ENCODE data around the gene MUC5AC.
"Not testable (repeated sequence)": the region's sequence is repeated elsewhere in the genome, so short reads cannot be mapped to it uniquely, and the experiment has no call there.

The MUC5AC gene

DNA sequence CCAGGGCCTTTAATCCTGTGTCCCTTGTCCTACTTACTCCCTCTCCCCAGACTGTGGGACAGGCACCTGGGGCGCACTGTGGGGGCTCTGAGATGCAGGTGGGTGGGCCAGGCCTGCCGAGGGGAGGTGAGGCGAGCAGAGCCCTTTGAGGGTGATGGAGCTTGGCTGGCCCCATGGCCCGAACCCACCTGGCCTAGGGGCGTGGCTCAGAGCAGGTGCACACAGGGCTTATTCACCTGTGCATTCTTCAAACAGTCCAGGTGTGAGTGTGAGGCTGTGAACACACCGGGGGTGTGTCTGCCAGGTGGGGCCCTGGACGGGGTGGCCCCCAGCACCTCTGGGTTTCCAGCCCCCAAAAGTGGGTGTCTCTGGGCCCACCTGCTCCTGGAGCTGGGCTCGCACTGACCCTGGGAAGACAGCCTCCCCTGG lies 9.0 kb upstream of the MUC5AC start:
- no peak for DNase-seq

DNA sequence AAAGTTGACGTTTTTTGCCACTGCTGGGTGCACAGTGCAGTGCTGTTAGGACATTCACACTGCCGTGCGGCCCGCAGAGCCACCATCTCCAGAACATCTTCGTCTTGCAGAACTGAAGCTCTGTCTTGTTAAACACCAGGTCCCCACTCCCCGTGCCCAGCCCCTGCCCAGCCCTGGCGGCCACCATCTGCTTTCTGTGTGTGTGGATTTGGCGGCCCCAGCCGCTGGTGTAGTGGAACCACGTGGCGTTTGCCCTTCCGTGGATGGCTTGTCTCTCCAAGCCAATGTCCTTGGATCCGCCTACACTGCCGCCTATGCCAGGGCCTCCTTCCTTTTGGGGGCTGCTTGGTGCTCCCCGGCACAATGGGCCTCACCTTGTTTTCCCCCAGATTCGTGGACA lies 8.2 kb upstream of the MUC5AC start:
- DNase-seq: no peak

DNA sequence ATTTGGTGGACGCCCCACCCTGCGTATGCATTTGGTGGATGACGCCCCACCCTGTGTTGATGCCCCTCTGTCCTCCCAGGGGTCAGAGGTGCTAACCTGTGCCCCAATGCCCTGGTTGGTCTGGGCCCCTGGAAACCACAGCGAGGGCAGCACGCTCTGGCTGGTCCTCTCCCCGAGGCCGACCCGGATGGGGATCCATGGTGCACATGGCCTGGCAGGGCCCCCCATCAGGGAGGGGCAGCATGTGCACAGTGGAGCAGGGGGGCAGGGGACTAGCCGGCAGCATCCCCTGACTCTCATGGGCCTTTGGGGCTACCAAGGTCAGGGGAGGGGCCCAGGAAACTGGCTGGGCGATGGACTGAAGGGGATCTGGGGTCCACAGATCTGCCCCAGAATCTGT lies 7.6 kb upstream of the MUC5AC start:
- no peak for DNase-seq

DNA sequence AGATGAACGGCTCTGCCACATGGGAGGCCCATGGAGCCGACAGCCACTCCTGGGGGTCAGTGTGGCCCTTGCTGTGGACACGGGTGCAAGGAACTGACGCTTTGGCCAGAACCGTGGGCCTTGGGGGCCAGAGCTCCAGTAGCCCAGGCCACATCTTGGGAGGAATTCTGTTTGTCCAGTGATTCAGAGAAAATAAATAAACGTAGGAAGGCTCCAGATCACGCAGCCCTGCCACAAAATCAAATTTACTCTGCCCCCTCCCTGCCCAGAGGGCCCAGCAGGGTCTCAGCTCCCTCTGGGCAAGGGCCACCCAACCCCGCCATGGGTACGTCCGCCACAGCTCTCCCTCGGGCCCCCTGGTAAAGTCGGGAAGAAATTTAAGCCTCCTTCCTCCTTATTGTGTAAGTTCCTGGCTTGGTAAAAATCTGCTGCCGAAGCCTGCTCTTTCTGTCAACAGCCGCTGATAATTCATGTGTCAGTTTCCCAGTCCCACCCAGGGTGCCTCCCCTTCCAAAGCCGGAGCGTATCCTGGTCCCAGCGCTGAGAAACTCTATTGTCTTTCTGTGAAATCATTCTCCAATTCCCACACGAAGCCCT lies 6.9 kb upstream of the MUC5AC start:
- peak; percentile 34 for DNase-seq

DNA sequence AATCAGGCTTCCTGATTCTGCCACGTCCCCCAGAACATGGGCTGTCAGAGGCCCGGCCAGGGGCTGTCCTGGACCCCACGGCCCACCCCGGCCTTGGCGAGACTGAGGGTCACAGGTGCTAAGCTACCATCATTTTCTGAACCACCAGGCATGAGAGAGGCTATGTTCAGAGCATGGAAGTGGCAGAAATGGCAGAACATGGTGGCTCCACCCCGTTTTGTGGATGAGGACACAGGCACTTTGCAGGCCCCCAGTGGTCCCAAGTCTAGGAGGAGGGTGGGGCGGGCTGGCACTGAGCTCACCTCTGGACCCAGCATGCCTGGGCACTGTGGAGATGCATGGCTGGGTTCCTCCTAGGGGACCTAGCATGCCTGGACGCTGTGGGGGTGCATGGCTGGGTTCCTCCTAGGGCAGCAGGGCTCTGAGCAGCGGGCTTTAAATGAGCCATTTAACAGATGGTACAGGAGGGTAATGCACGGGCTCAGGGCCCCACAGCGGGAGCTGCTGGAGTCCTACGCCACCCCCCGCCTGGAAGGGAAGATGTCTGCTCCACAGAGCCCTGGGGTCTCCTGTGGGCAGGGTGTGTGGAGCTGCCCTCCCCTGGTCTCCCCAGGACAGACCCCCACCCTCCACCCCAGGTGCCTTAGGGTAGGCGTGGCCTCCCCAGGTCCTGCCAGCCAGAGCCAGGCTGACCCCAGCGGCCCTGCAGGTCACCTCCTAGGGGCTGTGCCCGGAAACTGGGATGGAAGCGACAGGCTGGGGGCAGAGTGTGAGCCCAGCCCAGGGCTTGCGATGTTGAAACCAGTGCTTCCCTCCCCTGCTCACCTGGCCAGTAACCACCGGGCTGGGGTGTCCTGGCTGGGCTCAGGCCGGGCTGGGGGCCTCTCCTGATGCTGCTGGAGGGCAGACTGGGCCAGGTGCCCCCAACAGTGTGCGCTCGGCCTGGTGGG lies 6.1 kb upstream of the MUC5AC start:
- no peak for DNase-seq

DNA sequence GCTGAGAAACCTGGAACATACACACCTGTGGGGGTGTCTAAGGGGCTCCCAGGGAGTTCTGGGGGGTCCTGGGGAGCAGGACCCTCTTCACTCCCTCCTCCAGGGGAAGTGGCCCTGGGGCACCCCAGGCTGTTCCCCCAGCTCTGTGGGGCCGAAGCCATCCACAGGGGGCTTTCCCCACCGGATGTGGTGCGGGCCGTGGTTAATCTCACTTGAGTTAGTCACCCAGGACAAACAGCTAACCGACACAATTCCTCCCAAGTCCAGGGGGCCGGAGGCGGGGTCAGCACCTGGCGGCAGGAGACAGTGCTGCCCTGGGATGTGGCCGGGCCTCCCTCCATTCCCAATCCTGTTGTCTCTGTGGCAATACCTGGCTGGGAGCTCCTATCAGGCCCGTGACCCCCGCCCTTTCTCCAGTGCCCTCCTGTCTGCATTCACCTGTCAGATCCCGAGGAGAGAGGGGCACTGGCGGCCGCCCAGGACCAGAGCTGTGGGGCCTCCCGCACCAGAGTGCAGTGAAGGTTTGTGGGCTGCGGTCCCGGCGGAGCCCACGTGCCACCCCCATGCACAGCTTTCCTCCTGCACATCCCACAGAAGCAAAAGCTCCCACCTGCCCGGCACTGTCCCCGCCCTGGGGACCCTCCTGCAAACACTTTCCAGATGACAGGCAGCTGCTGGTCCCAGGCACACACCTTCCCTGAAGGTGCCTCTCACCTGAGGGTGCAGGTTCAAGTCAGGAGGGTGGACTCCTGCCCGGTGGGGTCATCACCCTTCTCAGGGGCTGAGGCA lies 5.2 kb upstream of the MUC5AC start:
- peak; percentile 59 for DNase-seq

DNA sequence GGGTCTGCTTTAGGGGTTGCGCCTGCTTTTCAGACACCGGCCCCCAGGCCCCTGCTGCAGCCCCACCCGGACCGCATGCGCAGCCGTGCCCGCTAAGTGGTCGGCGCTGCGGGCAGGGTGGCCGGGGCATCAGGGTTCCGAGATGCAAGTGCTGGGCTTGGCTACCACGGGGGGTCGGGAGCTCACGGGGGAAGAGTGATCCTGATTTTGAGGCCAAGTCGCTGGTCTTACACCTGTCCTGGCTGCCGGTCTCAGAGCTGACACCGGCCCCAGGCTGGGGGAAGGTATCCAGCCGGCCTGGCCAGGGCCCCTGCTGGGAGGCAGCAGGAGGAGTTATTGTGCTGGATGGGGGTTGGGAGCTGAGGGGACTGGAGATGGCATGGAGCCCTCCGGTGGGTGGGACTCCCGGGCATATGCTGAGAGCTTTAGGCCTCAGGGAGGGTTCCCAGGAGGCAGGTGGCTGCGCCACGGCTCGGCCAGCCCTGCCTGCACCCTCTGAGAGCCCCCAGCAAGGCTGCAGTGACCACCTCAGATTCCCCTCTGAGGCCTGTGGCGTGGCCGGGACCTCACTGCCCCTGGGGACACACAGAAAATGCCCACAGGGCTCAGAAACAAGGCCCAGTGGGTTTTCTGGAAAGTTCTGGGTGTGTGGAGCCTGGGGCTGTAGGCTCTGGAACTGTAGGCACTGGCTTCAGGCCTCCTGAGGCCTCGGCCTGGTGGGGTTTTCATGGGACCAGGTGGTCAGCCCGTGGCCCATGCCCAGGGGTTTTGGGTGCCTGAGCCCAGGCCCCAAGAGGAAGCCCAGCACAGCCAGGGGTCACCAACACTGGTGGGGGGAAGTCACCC lies 4.4 kb upstream of the MUC5AC start:
- peak; percentile 1 for DNase-seq

DNA sequence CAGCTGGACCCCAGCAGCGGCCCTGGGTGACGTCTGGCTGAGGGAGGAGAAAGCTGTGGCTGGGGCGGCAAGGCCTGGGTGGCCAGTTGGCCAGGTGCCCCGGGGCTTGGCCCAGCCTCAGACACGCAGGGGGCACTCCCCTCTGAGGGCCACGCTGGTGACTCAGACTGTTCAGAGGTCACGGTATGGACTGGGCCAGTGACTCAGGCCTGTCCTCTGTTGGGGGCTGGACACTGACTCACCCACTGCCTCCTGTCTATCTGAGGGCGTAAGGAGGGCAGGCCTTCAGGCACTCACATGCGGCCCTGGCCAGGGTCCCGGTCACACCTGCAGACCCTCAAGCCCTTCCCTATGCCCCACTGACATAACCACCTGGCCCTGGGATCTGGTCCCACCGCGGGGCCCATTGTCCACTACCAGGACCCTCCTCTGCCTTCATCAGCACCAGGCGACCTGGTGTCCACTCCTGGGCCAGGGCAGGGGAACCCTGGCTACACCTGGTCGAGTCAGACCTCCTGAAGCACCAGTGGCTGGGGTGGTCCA lies 3.7 kb upstream of the MUC5AC start:
- peak; percentile 89 for DNase-seq

DNA sequence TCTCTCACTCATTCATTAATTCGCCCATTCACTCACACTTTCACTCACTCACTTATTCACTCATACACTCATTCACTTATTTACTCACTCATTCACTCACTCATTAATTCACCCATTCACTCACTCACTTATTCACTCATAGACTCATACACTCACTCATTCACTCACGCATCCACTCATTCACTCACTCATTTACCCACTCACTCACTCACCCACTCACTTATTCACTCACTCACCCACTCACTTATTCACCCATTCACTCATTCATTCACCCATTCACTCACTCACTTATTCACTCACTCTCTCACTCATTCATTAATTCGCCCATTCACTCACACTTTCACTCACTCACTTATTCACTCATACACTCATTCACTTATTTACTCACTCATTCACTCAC lies 3.1 kb upstream of the MUC5AC start:
- DNase-seq: not testable (repeated sequence)

DNA sequence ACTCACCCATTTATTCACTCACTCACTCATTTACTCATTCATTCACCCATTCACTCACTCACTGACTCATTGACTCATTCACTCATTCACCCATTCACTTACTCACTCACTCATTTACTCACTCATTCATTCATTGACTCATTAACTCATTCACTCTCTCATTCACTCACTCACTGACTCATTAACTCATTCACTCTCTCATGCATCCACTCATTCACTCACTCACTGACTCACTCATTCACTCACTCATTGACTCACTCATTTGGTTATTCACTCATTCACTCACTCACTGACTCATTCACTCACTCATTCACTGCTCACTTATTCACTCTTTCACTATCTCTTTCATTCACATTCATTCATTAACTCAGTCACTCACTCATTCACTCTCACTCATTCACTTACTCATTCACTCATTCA lies 2.5 kb upstream of the MUC5AC start:
- no peak for DNase-seq

DNA sequence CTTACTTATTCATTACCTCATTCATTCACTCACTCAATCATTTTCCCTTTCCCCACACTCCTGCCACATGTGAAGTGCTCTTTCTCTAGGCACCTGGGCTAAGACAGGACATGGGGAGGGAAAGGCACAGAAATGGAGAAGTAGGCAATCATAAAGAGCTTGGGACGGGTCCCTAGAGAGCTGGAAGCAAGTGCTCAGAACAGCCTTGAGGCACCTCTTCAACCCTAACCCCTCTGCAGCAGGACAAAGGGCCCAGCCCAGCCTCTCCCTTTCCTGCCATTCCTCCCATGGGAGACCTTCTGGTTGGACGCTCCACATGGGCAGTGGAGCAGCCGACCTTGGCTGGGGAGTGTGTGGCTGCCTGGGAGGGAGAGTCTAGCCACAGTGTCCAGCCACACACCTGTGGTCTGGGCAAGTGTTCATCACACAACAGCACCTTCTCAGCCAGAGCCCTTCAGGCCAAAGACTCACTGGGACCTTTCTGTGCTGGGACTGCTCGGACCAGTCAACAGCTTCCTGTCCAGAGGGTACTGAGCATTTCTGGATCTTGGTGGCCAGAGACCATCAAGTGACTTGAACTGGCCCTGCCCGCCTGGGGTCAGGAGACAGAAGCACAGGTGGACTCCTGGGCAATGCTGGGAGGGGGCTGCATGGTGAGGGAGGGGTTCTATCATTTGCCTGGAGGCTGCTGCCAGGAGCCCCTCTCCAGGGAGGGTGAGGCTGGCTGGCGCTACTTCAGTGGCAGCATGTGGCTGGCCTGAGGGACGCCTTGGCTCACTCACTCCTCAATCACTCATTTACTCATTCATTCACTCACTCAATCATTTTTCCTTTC lies 1.0 kb upstream of the MUC5AC start:
- no peak for DNase-seq

DNA sequence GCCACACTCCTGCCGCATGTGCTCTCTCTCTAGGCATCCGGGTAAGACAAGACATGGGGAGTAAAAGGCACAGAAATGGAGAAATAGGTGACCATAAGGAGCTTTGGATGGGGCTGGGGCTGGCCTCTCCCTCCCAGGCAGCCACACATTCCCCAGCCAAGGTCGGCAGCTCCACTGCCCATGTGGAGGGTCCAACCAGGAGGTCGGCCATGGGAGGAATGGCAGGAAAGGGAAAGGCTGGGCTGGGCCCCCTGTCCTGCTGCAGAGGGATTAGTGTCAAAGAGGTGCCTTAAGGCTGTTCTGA lies 460 bp upstream of the MUC5AC start:
- no peak for DNase-seq

DNA sequence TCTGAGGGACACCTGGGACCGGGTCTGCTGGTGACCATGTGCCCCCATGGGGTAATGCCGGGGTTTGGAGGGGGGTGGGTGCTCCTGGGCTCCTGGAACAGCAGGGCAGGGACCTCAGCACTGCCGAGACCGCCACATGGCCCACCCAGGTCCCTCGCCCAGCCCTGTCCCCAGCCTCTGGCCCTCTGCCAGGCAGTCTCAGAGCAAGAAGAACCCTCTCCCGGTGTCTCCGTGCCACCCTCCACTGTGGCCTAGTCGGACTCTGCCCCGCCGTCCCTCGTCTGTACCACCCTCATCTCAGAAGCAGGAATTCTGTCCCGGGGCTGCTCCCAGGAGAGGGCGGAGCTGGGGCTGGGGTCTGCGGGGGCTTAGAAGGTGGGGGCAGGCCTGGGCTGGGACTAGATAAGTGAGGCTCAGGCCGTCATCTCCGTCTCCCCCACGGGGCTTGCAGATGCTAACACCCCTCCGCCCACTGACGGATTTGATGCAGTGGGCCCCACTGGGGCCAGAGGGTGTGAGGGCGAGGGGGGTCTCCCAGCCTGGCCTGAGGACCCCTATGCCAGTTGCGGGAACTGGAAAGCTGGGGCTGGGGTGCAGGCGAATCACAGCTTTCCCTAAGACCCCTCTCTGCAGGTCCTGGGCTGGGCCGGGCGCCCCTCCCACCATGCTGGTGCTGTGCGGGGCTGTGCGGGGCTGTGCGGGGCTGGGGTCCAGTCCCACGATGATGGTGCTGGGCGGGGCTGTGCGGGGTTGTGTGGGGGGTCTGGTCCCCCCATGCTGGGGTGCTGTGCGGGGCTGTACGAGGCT lies 1.1 kb downstream of the MUC5AC start:
- no peak for DNase-seq

DNA sequence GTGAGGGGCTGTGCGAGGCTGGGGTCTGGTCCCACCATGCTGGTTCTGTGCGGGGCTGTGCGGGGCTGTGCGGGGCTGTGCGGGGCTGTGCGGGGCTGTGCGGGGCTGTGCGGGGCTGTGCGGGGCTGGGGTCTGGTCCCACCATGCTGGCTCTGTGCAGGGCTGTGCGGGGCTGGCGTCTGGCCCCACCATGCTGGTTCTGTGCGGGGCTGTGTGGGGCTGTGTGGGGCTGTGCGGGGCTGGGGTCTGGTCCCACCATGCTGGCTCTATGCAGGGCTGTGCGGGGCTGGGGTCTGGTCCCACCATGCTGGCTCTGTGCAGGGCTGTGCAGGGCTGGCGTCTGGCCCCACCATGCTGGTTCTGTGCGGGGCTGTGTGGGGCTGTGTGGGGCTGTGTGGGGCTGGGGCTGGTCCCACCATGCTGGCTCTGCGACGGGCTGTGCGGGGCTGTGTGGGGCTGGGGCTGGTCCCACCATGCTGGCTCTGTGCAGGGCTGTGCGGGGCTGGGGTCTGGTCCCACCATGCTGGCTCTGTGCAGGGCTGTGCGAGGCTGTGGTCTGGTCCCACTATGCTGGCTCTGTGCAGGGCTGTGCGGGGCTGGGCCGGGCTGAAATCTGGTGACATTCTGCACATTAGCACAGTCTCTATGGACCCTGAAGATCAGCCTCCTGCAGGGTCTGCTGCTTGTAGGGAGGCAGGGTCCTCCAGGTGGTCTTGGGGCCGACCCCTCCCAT lies 1.9 kb downstream of the MUC5AC start:
- DNase-seq: not testable (repeated sequence)

DNA sequence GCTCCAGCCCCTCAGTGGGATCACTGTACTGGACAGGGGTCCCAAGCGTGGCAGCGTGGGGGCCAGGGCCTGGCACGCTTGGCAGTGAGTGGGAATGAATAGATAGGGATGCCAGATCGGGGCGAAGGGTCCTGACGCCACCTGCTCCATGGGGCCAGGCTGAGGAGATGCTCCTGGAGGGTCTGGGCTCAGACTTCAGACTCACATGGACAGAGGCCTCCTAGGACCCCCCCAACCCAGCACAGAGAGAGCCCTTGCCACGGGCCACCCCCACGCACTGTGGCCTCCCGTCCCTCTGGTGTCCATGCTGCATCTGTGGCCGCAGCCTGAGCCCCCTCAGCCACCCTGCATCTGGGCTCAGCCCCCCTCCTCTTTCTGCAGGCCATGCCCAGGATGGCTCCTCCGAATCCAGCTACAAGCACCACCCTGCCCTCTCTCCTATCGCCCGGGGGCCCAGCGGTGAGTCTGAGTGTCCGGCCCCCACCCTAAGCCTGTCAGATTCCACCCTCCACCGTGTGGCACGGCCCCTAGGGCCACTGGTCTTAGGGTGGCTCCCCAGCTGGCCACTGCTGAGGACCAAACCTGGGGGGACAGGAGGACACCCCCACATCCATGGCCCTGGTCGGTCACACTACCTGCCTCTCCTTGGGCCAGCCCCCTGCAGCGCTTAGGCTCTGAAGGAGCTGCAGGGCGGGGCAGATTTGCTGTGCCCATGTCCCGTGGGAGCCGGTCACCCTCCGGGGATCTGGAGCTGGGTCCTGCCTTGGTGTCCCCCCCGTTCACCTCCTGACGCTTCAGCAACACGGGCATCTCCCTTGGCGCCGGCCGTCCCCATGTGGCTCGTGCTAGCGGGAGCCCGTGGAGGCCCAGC lies 2.7 kb downstream of the MUC5AC start:
- no peak for DNase-seq

DNA sequence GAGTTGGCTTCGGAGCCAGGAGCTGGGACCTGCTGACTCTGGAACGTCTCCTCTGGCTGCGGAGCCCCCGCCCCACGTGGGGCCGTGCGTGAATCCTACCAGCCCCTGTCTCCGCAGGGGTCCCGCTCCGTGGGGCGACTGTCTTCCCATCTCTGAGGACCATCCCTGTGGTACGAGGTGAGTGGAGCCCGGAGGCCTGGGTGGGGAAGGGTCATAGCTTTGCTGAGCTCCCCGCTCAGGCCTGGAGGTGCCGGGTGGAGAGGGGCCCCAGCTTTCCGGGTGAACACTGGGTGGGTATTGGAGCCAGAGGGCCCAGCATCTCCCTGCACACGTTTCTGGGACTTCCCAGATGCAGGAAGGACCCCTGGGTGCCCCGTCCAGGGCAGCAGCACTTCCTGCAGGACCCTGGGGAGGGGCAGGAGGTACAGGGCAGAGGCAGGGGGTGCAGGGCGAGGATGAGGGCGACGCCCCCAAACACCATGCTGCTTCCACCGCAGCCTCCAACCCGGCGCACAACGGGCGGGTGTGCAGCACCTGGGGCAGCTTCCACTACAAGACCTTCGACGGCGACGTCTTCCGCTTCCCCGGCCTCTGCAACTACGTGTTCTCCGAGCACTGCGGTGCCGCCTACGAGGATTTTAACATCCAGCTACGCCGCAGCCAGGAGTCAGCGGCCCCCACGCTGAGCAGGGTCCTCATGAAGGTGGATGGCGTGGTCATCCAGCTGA lies 3.8 kb downstream of the MUC5AC start:
- no peak for DNase-seq

DNA sequence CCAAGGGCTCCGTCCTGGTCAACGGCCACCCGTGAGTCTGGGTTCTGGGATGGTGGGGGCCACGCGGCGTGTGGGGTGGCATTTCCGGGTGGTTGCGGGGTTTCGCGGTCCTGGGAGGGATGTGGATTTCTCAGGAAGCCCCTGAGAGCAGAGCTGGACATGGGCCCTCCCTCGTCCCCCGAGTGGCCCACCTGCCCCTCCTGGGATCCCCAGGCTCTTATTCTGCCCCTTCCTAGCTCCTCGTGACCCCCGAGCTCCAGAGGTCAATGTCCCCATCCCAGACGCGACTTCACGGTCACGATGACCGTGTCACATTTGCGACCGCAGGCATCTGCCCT lies 4.4 kb downstream of the MUC5AC start:
- no peak for DNase-seq

All from kidney glomerular epithelial cell (primary cell).